H9 (cell line): ENCODE data around the gene CIAO1. TPM values are rescaled to one million over a fixed set of nuclear protein-coding genes. Genes with fewer than 3 reads are reported as not detected.

ENCODE experiments used
- DNase-seq: peaks from one replicate; pipeline ENCODE4 v3.0.0-alpha.2; 2017
- H2AFZ ChIP-seq: one replicate; pipeline ENCODE4 v1.6.1; 2013; ENCODE audit warnings: mild to moderate bottlenecking, low read length, control low read depth, moderate library complexity
- H2AK5ac ChIP-seq: 2 replicates; pipeline ENCODE4 v1.6.1; 2013; ENCODE audit warnings: low read length, control low read depth, mixed read lengths; ENCODE audit not compliant: insufficient read length
- H2BK120ac ChIP-seq: one replicate; pipeline ENCODE4 v1.6.1; 2013; ENCODE audit warnings: low read depth, mild to moderate bottlenecking, low read length, control low read depth, inconsistent platforms; ENCODE audit not compliant: poor library complexity, severe bottlenecking
- H2BK12ac ChIP-seq: 2 replicates; pipeline ENCODE4 v1.6.1; 2013; ENCODE audit warnings: low read length, control low read depth, mixed read lengths, low read depth; ENCODE audit not compliant: insufficient read length
- H2BK15ac ChIP-seq: 2 replicates; pipeline ENCODE4 v1.6.1; 2013; ENCODE audit warnings: low read depth, low read length, control low read depth
- H2BK20ac ChIP-seq: one replicate; pipeline ENCODE4 v1.6.1; 2013; ENCODE audit warnings: low read depth, mild to moderate bottlenecking, low read length, control low read depth, inconsistent platforms; ENCODE audit not compliant: poor library complexity, severe bottlenecking
- H2BK5ac ChIP-seq: 2 replicates; pipeline ENCODE4 v1.6.1; 2013; ENCODE audit warnings: low read length, control low read depth, mixed read lengths; ENCODE audit not compliant: insufficient read length
- H3K14ac ChIP-seq: 2 replicates; pipeline ENCODE4 v1.6.1; 2013; ENCODE audit warnings: low read length, control low read depth; ENCODE audit not compliant: insufficient read depth
- H3K18ac ChIP-seq: 2 replicates; pipeline ENCODE4 v1.6.1; 2013; ENCODE audit warnings: low read depth, mild to moderate bottlenecking, mixed read lengths, low read length, control low read depth; ENCODE audit not compliant: insufficient read length
- H3K23ac ChIP-seq: 2 replicates; pipeline ENCODE4 v1.6.1; 2013; ENCODE audit warnings: low read length, control low read depth, mixed read lengths, low read depth; ENCODE audit not compliant: insufficient read length
- H3K23me2 ChIP-seq: 2 replicates; pipeline ENCODE4 v1.6.1; 2013; ENCODE audit warnings: low read depth, mild to moderate bottlenecking, mixed read lengths, low read length, control low read depth; ENCODE audit not compliant: insufficient read length, poor library complexity, severe bottlenecking
- H3K27ac ChIP-seq: 2 replicates; pipeline ENCODE4 v1.5.1; 2013; ENCODE audit warnings: low read length, control low read depth, mixed read lengths, low read depth; ENCODE audit not compliant: insufficient read length
- H3K27me3 ChIP-seq: 2 replicates; pipeline ENCODE4 v1.6.1; 2013; ENCODE audit warnings: low read length, control low read depth, inconsistent platforms; ENCODE audit not compliant: insufficient read depth
- H3K4ac ChIP-seq: 2 replicates; pipeline ENCODE4 v1.6.1; 2013; ENCODE audit warnings: low read depth, mild to moderate bottlenecking, control low read depth, inconsistent platforms, low read length, moderate library complexity
- H3K4me1 ChIP-seq: 2 replicates; pipeline ENCODE4 v1.6.1; 2013; ENCODE audit warnings: low read length, control low read depth, inconsistent platforms; ENCODE audit not compliant: insufficient read depth
- H3K4me2 ChIP-seq: 2 replicates; pipeline ENCODE4 v1.6.1; 2013; ENCODE audit warnings: low read length, control low read depth, mixed read lengths; ENCODE audit not compliant: insufficient read length, insufficient read depth
- H3K56ac ChIP-seq: 2 replicates; pipeline ENCODE4 v1.6.1; 2013; ENCODE audit warnings: low read depth, mild to moderate bottlenecking, mixed read lengths, low read length, control low read depth; ENCODE audit not compliant: insufficient read length
- H3K79me1 ChIP-seq: 2 replicates; pipeline ENCODE4 v1.6.1; 2013; ENCODE audit warnings: low read depth, mild to moderate bottlenecking, moderate library complexity, low read length, control low read depth, inconsistent platforms; ENCODE audit not compliant: insufficient read depth, poor library complexity, severe bottlenecking
- H3K79me2 ChIP-seq: 2 replicates; pipeline ENCODE4 v1.6.1; 2013; ENCODE audit warnings: low read length, control low read depth, inconsistent platforms; ENCODE audit not compliant: insufficient read depth
- H3K9ac ChIP-seq: 2 replicates; pipeline ENCODE4 v1.6.1; 2013; ENCODE audit warnings: low read length, control low read depth, mixed read lengths; ENCODE audit not compliant: insufficient read length; ENCODE audit errors: extremely low read depth
- H3K9me3 ChIP-seq: one replicate; pipeline ENCODE4 v1.6.1; 2013; ENCODE audit warnings: low read depth, low read length, inconsistent platforms; ENCODE audit not compliant: control insufficient read depth
- H3T11ph ChIP-seq: one replicate; pipeline ENCODE4 v1.6.1; 2013; ENCODE audit warnings: mild to moderate bottlenecking, low read length, control low read depth, inconsistent platforms
- H4K20me1 ChIP-seq: one replicate; pipeline ENCODE4 v1.6.1; 2013; ENCODE audit not compliant: control insufficient read depth, insufficient read length, insufficient read depth
- H4K5ac ChIP-seq: 2 replicates; pipeline ENCODE4 v1.6.1; 2013; ENCODE audit warnings: low read depth, mild to moderate bottlenecking, mixed read lengths, low read length, control low read depth; ENCODE audit not compliant: insufficient read length
- H4K8ac ChIP-seq: replicated peaks from 2 replicates; pipeline ENCODE4 v1.6.1; 2013; ENCODE audit warnings: low read length, control low read depth, mixed read lengths, low read depth; ENCODE audit not compliant: insufficient read length
- H4K91ac ChIP-seq: 2 replicates; pipeline ENCODE4 v1.6.1; 2013; ENCODE audit warnings: low read depth, mild to moderate bottlenecking, moderate library complexity, mixed read lengths, low read length, control low read depth; ENCODE audit not compliant: insufficient read length
- H3K27ac Mint-ChIP-seq, 3 experiments: 2 replicates in 2 of 3; 3 replicates in 1 of 3; pipeline ENCODE4 v1.8.0; 2020 to 2021; ENCODE audit warnings: mixed read lengths in 3 of 3, mild to moderate bottlenecking in 1 of 3, moderate library complexity in 1 of 3
- H3K27me3 Mint-ChIP-seq: 2 replicates; pipeline ENCODE4 v1.8.0; 2021; ENCODE audit warnings: low read depth, mild to moderate bottlenecking, moderate library complexity, mixed read lengths
- H3K36me3 Mint-ChIP-seq, 3 experiments: 2 replicates in 2 of 3; 3 replicates in 1 of 3; pipeline ENCODE4 v1.8.0; 2020 to 2021; ENCODE audit warnings: low read depth in 3 of 3, mixed read lengths in 3 of 3; ENCODE audit not compliant: insufficient read depth in 1 of 3
- H3K4me1 Mint-ChIP-seq, 2 experiments: 2 replicates each; pipeline ENCODE4 v1.8.0; 2020; ENCODE audit warnings: mixed read lengths in 2 of 2
- H3K4me3 Mint-ChIP-seq, 2 experiments: 2 replicates in 1 of 2; 3 replicates in 1 of 2; pipeline ENCODE4 v1.8.0; 2020 to 2021; ENCODE audit warnings: mild to moderate bottlenecking in 2 of 2, mixed read lengths in 2 of 2, moderate library complexity in 1 of 2
- H3K9me3 Mint-ChIP-seq, 2 experiments: 2 replicates in 1 of 2; 3 replicates in 1 of 2; pipeline ENCODE4 v1.8.0; 2020; ENCODE audit warnings: mild to moderate bottlenecking in 2 of 2, mixed read lengths in 2 of 2, moderate library complexity in 1 of 2
- WGBS: extraction: QIAGEN DNeasy Blood & Tissue Kit; methylation state at CpG from one replicate; pipeline ENCODE4 v1.1.7; 2013; ENCODE audit warnings: missing lambda C conversion rate, low lambda C conversion rate, mixed read lengths; ENCODE audit not compliant: insufficient read length; ENCODE audit errors: extremely low coverage; 5-methylcytosine and 5-hydroxymethylcytosine counted together
- total RNA-seq: library from RNA; stranded (reverse); gene quantifications from 2 replicates; pipeline ENCODE4 v1.2.1, GENCODE V29; 2021
- TF ChIP-seq, protein P1 (sequence below): fragments of 200-600 bp; sonication (generic); conservative IDR thresholded peaks from 3 replicates; pipeline ENCODE4 v1.8.0; 2021; ENCODE audit warnings: antibody characterized with exemption, mild to moderate bottlenecking

CIAO1 gene
- total RNA-seq, 1 experiment from 2014 or later: 67.6 TPM

DNA sequence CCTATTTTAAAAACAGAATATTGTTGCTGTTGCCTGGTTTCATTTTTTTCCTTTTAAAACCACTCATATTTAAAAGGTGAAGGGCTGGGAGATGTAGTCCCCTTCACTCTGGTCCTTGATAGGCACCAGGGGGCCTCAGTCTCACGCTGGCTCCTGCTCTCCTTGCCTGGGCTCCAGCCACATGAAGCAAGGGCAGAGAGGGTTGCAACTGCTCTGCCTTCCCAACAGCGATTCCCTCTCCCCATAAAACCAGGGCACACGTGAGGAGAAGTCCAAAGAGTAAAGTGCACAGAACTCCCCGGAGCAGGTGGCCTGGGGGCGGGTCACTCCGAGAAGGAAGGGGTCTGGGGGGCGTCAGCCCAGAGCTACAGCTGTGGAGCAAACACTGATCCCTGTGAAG, 13.0 kb upstream of the CIAO1 start:
- no peak for DNase-seq

More for the DNA sequence above, 13.0 kb upstream of the CIAO1 start:
- Histone ChIP-seq H2BK120ac (no peak overlapping the region), H3T11ph (no peak overlapping the region), H3K79me2 (no peaks in the 10 kb centered on the region), H3K56ac (no peak overlapping the region), H2AFZ (no peak overlapping the region), H3K4me1 (no peaks in the 10 kb centered on the region), H3K23ac (no peak overlapping the region), H3K27ac (no peak overlapping the region), H4K20me1 (no peaks in the 10 kb centered on the region), H3K79me1 (no peaks in the 10 kb centered on the region), H3K4ac (no peak overlapping the region), H3K9me3 (no peaks in the 10 kb centered on the region), H3K27me3 (no peaks in the 10 kb centered on the region), H2BK12ac (no peak overlapping the region), H2BK20ac (no peak overlapping the region), H4K91ac (no peak overlapping the region), H2AK5ac (no peak overlapping the region), H2BK15ac (no peak overlapping the region), H3K18ac (no peak overlapping the region), H4K5ac (no peak overlapping the region), H3K9ac (no peak overlapping the region), H3K14ac (no peak overlapping the region), H3K23me2 (no peaks in the 10 kb centered on the region), H2BK5ac (no peak overlapping the region), H4K8ac (no peak overlapping the region), H3K4me2 (no peak overlapping the region)
- Mint-ChIP-seq H3K27ac (no peak overlapping the region), H3K36me3 (peaks cover 10 to 39% (median 29%) of the 10 kb centered on the region in 3 experiments; a peak in 6 of 7 replicates), H3K4me3 (no peak overlapping the region), H3K4me1 (no peaks in the 10 kb centered on the region), H3K9me3 (no peaks in the 10 kb centered on the region), H3K27me3 (no peaks in the 10 kb centered on the region)
- TF ChIP-seq, protein P1, sequence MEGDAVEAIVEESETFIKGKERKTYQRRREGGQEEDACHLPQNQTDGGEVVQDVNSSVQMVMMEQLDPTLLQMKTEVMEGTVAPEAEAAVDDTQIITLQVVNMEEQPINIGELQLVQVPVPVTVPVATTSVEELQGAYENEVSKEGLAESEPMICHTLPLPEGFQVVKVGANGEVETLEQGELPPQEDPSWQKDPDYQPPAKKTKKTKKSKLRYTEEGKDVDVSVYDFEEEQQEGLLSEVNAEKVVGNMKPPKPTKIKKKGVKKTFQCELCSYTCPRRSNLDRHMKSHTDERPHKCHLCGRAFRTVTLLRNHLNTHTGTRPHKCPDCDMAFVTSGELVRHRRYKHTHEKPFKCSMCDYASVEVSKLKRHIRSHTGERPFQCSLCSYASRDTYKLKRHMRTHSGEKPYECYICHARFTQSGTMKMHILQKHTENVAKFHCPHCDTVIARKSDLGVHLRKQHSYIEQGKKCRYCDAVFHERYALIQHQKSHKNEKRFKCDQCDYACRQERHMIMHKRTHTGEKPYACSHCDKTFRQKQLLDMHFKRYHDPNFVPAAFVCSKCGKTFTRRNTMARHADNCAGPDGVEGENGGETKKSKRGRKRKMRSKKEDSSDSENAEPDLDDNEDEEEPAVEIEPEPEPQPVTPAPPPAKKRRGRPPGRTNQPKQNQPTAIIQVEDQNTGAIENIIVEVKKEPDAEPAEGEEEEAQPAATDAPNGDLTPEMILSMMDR: no peak
- WGBS: no CpG with 5 or more reads among the region's 7 CpGs
